Forelimb muscle (tissue), 1 donor: ENCODE results near the gene TMTC1. TPM values are rescaled to one million over a fixed set of nuclear protein-coding genes. Genes with fewer than 3 reads are reported as not detected.

ENCODE experiments used
- DNase-seq: peaks from one replicate; pipeline ENCODE4 v3.0.0-alpha.2; 2013; ENCODE audit warnings: low read depth
- polyA plus RNA-seq: library from polyadenylated mRNA; unstranded; fragments of 120-200 nt; gene quantifications from one replicate; pipeline ENCODE4 v1.2.1, GENCODE V29; 2013; ENCODE audit not compliant: insufficient read length

The TMTC1 gene
- polyA plus RNA-seq, 1 donor, result 43.9 TPM

GRCh38 chr12:29780084-29780483, 3.7 kb downstream of the TMTC1 start:
- no peak for DNase-seq

DNA sequence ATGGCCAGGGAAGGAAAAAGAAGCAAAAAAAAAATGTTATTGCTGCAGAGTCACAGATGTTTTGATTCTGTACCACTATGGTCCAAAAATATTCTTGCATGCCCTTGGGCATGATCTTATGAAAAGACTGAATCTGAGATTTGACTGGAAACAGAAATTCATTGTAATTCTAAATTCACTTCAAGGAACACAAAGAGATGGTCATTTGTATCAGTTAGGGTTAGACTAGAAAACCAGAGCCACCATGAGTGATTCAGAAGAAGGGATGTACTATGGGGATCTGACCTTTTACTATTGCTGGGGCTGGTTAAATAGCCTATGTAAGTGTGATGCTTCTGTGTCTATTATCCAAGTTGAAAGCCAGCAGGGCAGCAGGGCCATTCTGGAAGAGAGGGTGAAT, 5.2 kb downstream of the TMTC1 start:
- DNase-seq, result no peak

DNA sequence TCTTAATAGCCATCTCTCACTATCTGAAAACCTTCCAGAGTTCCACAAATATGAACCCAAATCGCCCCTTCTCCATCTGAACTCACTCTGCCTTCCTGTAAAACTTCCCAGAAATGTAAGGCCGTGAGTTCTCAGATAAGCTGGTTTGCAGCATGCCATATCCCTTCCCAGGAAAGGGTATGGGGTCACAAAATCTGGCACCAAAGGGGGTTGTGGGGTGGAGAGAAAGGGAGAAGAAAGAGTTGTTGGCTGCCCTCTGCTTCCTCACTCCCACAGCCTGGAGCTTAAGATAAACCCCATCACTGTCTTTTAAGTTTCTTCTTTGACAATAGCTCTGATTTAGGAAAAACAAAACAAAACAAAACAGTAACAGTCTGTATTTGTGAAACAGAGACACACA, 10.7 kb downstream of the TMTC1 start:
- DNase-seq, result no peak

DNA sequence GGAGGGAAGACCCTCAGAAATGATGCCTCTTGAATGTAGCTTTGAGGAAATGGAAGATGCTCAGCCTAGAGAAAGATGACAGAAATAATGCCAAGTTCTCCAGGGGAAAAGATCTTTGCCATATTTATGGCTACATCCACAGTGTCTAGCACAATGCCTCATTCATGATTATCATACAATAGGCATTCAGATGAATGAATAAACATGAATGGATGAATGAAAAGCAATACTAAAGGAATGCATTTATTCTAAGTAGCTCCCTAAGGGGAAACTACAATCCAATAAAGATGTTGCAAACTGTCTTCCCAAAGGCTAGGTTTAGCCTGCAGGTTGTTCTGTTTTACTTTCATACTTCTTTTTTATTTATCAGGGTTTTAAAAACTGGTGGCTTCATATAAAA, 12.0 kb downstream of the TMTC1 start:
- no peak for DNase-seq

DNA sequence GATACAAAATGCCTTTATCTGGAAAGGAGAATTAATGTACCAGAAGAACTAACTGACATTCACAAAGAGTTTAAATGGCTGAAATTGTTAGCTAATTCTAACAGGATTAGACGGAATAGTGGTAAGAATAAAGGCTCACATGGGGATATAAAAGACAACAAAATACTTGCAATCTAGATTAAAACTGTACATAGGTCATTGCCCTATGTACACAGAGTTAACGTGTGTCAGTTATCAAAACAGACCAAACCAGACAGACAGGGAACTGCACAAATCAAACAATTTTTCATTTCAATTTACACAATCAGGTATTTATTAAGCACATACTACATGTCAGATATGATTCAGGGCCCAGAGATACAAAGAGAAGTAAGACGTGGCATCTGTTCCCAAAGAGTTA, 12.6 kb downstream of the TMTC1 start:
- DNase-seq, result no peak

- DNase-seq, result no peak
These were observed 14.4 kb downstream of the TMTC1 start for GRCh38 chr12:29769162-29769858.

DNA sequence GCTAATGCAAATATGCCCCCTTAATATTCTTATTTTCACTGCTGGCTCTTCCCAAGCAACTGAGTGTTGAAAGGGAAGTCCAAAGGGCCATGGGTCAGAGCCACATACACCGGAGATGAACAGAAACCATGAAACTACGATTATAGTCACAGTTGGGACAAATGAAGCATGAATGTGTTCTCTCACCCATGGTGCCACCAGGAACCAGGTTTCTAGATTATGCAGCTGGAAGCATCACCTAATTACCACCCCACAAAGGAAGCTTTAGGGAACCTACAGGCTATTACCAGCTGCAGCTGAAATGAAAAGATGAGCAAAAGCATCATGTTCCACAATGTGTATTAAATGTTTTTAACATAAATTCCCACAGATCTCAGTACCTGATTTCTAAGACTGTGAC, 15.4 kb downstream of the TMTC1 start:
- DNase-seq, result no peak

DNA sequence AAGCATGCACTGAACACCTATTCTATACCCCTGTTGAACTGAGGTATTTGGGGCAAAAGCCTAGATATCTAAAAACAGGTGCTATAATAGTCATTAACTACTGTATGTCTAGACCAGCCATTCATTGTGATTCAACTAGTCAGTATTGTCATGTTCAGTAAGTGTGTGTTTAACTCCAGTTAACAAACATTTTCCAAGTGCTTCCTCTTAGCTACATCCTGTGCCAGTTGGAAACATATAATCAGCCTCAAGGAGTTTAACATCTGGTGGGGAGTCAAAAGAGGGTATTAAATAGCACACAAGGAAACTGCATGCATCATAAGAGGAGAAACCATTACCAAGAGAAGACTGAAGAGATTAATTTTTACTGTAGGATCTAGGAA, 20.4 kb downstream of the TMTC1 start:
- no peak for DNase-seq

DNA sequence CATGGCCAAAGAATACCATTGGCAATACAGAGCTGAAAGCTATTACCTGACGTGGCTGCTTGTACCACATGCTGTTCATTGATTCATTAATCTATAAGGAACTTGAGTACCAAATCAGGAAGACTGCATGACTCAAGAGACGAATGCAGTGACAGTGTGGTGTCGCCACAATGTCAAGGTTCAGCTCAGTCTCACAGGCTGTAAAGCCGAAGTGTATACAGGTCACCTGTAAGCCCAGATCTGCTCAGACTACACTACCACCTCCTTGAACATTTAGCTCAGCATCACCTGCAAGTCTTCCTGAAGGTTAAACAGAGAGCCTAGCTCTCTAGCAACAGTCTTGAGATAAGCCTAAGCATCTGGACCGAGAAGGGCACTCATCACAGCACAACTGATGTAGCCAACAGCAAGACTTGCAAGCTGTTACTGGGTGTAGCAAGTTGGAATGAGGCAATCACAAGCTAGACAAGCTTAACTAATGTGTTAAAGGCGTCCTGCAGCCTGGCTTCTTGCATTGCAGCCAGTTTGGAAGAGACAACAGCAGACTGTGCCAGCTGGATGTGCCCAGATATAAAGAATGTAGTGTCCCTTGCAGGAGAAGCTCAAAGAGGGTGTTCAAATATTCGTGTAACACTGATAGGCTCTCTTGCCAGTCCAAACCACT, 21.0 kb downstream of the TMTC1 start:
- DNase-seq, result no peak

GRCh38 chr12:29759950-29760349, 23.8 kb downstream of the TMTC1 start:
- no peak for DNase-seq

DNA sequence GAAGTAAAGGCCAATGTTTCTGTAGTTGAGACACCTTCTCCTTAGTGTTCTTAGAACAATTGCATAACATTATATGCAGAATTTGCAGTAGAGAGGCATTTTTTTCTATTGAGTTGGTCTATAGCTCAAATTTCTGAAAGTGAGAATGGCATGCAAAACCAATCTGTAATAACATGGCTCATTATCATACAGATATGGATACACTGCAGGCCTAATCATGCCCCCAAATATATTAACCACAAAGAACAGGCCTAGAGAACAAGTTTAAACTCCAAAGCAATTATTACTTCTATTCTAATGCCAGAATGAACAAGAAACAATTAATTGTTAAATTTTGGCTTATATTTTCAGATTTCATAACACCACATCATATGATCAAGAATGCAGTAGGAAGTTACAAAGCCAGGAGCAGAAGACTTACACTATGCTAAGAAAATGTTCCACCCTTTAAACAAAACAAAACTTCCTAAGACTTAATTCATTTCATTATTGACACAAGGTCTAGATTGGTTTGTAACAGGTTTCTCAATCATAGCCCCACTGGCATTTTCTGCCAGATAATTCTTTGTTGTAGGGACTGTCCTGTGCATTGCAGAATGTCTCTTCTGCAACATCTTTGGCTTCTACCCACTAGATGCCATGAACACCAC, 26.9 kb downstream of the TMTC1 start:
- no peak for DNase-seq

- no peak for DNase-seq
These were observed 29.2 kb downstream of the TMTC1 start for GRCh38 chr12:29754235-29755189.

GRCh38 chr12:29752121-29752520, 31.6 kb downstream of the TMTC1 start:
- DNase-seq, result no peak

GRCh38 chr12:29751676-29752075, 32.1 kb downstream of the TMTC1 start:
- DNase-seq, result no peak

GRCh38 chr12:29750928-29751220, 32.9 kb downstream of the TMTC1 start:
- DNase-seq, result no peak

GRCh38 chr12:29750131-29750927, 33.4 kb downstream of the TMTC1 start:
- no peak for DNase-seq

- DNase-seq, result no peak
These were observed 39.4 kb downstream of the TMTC1 start for GRCh38 chr12:29744365-29744764.

- no peak for DNase-seq
These were observed 39.9 kb downstream of the TMTC1 start for GRCh38 chr12:29743801-29744200.

DNA sequence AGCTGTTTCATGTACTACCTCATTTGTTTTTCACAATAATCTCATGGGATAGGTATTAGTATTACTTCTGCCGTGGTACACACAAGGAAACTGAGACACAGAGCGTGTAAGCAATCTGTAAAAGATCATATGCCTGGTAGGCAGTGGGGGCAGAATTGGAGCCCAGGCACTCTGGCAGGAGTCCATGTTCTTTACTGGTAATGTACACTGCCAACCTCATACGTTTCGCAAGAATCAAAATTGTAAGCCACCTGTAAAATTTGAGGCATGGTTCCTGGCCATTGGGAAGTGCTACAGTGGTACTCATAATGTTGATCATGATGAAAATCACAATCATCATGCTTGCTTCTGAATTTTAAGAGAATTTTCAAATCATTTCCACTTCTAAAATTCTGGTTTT, 40.7 kb downstream of the TMTC1 start:
- DNase-seq, result no peak

DNA sequence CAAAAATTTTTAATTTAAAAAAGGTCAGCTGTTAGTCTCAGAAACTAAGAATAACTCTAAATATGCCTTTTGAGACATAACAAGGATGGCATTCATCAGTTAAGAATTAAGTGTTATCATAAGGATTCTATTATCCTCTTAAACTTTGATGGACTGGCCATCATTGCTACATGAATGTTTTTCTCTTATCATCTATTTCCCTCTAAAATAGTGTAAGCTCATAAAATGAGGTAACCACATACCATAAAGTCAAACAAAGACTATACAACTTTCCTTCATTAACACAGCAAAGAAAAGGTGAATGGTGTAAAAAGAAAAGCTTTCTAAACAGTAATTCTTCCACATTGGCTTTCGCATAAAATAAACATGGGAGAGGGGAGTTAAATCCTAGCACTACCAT, 41.1 kb downstream of the TMTC1 start:
- no peak for DNase-seq
